Ovary (tissue), 3 donors: ENCODE measurements around the gene GPR25.

ENCODE experiments used
- POLR2A ChIP-seq: fragments of 450-650 bp; IDR thresholded peaks from one replicate; pipeline ENCODE4 v1.6.1; 2017; ENCODE audit warnings: antibody characterized with exemption, mild to moderate bottlenecking, moderate library complexity
- TF ChIP-seq, protein P1 (sequence below), 3 donors: fragments of 450-650 bp in 2 of 3; fragments of 200-600 bp in 1 of 3; IDR thresholded peaks; one replicate each; pipeline versions ENCODE4 v1.5.1 to v1.8.0; 2016 to 2022; ENCODE audit warnings: antibody characterized with exemption in 3 of 3, mild to moderate bottlenecking in 1 of 3
- donor health status: DM: no; HTN: no; CAD: no.

DNA sequence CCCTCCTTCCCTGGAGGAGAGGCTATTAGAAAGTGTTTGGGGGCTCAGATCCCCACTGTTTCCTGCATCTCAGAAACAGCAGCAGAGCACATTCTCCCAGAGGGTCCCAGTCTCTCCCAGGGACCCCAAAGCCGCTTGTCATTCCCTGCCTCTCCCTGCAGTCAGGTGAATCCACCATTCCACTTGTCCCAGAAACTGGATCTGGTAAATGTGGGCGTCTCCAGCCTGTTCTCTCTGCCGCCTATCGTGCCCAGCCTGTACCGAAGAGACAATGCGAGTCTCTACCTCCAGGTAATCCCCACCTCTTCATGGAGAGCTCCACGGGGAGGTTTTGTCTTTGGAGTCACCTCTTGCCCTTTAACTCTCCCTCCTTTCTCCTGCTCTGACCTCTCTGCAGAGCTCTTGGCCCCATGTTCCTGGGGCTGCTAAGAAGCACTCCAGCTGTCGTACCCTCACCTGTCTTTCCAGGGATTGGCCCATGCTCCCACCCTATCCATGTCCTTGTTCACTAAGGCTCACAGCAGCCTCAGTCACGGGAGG lies 48.9 kb downstream of the GPR25 start:
- no peak for TF ChIP-seq POLR2A
- TF ChIP-seq, protein P1, sequence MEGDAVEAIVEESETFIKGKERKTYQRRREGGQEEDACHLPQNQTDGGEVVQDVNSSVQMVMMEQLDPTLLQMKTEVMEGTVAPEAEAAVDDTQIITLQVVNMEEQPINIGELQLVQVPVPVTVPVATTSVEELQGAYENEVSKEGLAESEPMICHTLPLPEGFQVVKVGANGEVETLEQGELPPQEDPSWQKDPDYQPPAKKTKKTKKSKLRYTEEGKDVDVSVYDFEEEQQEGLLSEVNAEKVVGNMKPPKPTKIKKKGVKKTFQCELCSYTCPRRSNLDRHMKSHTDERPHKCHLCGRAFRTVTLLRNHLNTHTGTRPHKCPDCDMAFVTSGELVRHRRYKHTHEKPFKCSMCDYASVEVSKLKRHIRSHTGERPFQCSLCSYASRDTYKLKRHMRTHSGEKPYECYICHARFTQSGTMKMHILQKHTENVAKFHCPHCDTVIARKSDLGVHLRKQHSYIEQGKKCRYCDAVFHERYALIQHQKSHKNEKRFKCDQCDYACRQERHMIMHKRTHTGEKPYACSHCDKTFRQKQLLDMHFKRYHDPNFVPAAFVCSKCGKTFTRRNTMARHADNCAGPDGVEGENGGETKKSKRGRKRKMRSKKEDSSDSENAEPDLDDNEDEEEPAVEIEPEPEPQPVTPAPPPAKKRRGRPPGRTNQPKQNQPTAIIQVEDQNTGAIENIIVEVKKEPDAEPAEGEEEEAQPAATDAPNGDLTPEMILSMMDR (IDR thresholded peaks at IDR 0.05), result no peak
